ENCODE data around the gene SDC4. TPM values are rescaled to one million over a fixed set of nuclear protein-coding genes. Genes with fewer than 3 reads are reported as not detected.

SDC4 gene
- total RNA-seq, 1 experiment from 2014 or later = 100 TPM

DNA sequence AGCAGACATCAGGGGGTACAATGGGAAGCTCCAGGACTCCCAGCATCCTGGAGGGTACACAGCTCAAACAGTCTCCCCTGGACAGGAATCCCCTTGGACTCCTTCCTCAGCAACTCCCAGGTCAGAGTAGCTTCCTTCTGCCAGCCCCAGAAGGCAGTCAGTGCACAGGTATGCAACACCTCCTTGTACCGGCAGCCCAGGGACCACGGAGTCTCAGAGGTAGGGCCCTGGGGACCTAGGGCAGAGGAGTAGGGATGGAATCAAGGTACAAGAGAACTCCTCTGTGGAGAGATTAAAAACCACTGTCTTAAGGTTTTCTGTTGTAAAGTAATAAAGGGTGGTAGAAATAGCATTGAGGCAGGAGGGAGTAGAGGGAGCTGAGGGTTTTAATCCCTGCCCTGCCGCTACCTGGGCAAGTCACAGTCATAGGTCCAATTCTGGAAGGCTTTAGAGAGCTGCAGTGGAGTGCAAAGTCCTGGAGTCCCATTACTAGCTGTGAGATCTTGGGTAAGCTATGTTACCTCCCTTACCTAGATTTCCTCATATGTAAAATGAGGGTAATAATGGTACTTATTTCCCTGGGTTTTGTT lies 22.4 kb upstream of the SDC4 start:
- peaks cover 0 to 15% of the 10 kb centered on the region in 2 experiments; a peak in 2 of 4 replicates for H3K4me1 ChIP-seq (ENCODE audit: control insufficient read depth in 1 of 2, insufficient read depth in 2 of 2, low read length in 2 of 2)
- BruUV-seq (replicated peaks) = no TSS peak
- peaks cover 4% of the 10 kb centered on the region; the same call in 1 of the 2 replicates for H3K79me2 ChIP-seq (ENCODE audit: insufficient read depth, low read length)
- ChIA-PET RAD21 (ENCODE audit: low non-redundant PET in 1 of 2, low total read pairs in 2 of 2, uncharacterized antibody in 2 of 2, unreplicated experiment in 2 of 2) (no interaction called here), POLR2A (no interaction called here), CTCF (interaction anchor here (0.9 to 8.3 kb wide), 3 partner anchors 10 to 400 kb away, joined by 3 to 61 read pairs (median 3); no protein-coding TSS in a partner anchor)
- no peak overlapping the region for H3K27ac ChIP-seq (ENCODE audit: low read depth, low read length)
- no peak overlapping the region for H3K4me3 ChIP-seq (replicated peaks in 1 of 2; ENCODE audit: low read depth in 1 of 2, low read length in 2 of 2)
- no peaks in the 10 kb centered on the region for H3K9me2 ChIP-seq (ENCODE audit: insufficient read depth)
- H3K9ac ChIP-seq (ENCODE audit: low read length) = no peak overlapping the region
- no peaks in the 10 kb centered on the region for H4K20me1 ChIP-seq (ENCODE audit: insufficient read depth)
- intact Hi-C loops (cut with micrococcal nuclease) = no loop called here
- H3K9me3 ChIP-seq (ENCODE audit: control insufficient read depth in 1 of 2, insufficient read depth in 1 of 2, low read depth in 1 of 2, low read length in 2 of 2) = no peaks in the 10 kb centered on the region
- peaks cover 12 to 23% of the 10 kb centered on the region in 2 experiments; a peak in 3 of 4 replicates for H3K36me3 ChIP-seq (ENCODE audit: control insufficient read depth in 1 of 2, insufficient read depth in 2 of 2, low read length in 2 of 2)
- no peak overlapping the region for H3K4me2 ChIP-seq (ENCODE audit: low read length)
- ATAC-seq (no peak), DNase-seq (ENCODE audit: low read depth, low spot score) (no peak)
- H3K27me3 ChIP-seq (ENCODE audit: insufficient read depth, low read length) = no peaks in the 10 kb centered on the region
- TF ChIP-seq ELF1 (IDR thresholded peaks at IDR 0.05; ENCODE audit: borderline replicate concordance, low read depth) (no peak), CEBPB (IDR thresholded peaks at IDR 0.05; ENCODE audit: low read depth) (no peak), ZNF274 (IDR thresholded peaks at IDR 0.05; ENCODE audit: low read depth, low read length) (no peak), EZH2phosphoT487 (IDR thresholded peaks at IDR 0.05; ENCODE audit: borderline replicate concordance) (no peak), EZH2 (IDR thresholded peaks at IDR 0.05) (no peak), SIN3A (IDR thresholded peaks at IDR 0.05; ENCODE audit: low read depth) (no peak), YY1 (IDR thresholded peaks at IDR 0.05; ENCODE audit: extremely low read depth, insufficient replicate concordance, low read depth, low read length) (no peak), TCF7L2 (IDR thresholded peaks at IDR 0.05; ENCODE audit: borderline replicate concordance, extremely low read depth, insufficient read depth, insufficient read length) (no peak), FOSL1 (IDR thresholded peaks at IDR 0.05; ENCODE audit: low read depth) (no peak), POLR2A (IDR thresholded peaks at IDR 0.05; ENCODE audit: borderline replicate concordance, extremely low read depth, insufficient read depth, insufficient read length) (no peak), SP1 (IDR thresholded peaks at IDR 0.05; ENCODE audit: low read depth) (no peak), POLR2AphosphoS5 (IDR thresholded peaks at IDR 0.05; ENCODE audit: low read depth, low read length) (no peak), EGR1 (IDR thresholded peaks at IDR 0.05; ENCODE audit: low read depth) (no peak), CBX3 (IDR thresholded peaks at IDR 0.05; ENCODE audit: low read depth) (no peak)
- TF ChIP-seq, protein P1, sequence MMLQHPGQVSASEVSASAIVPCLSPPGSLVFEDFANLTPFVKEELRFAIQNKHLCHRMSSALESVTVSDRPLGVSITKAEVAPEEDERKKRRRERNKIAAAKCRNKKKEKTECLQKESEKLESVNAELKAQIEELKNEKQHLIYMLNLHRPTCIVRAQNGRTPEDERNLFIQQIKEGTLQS (IDR thresholded peaks at IDR 0.05) = no peak
- TF ChIP-seq, protein P2, sequence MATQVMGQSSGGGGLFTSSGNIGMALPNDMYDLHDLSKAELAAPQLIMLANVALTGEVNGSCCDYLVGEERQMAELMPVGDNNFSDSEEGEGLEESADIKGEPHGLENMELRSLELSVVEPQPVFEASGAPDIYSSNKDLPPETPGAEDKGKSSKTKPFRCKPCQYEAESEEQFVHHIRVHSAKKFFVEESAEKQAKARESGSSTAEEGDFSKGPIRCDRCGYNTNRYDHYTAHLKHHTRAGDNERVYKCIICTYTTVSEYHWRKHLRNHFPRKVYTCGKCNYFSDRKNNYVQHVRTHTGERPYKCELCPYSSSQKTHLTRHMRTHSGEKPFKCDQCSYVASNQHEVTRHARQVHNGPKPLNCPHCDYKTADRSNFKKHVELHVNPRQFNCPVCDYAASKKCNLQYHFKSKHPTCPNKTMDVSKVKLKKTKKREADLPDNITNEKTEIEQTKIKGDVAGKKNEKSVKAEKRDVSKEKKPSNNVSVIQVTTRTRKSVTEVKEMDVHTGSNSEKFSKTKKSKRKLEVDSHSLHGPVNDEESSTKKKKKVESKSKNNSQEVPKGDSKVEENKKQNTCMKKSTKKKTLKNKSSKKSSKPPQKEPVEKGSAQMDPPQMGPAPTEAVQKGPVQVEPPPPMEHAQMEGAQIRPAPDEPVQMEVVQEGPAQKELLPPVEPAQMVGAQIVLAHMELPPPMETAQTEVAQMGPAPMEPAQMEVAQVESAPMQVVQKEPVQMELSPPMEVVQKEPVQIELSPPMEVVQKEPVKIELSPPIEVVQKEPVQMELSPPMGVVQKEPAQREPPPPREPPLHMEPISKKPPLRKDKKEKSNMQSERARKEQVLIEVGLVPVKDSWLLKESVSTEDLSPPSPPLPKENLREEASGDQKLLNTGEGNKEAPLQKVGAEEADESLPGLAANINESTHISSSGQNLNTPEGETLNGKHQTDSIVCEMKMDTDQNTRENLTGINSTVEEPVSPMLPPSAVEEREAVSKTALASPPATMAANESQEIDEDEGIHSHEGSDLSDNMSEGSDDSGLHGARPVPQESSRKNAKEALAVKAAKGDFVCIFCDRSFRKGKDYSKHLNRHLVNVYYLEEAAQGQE (IDR thresholded peaks at IDR 0.05; ENCODE audit: low read depth) = no peak
- H2AFZ ChIP-seq (ENCODE audit: low read depth, low read length, poor library complexity, severe bottlenecking) = no peak overlapping the region

Measured in HCT116 (cell line).